ENCODE measurements around the gene SNRNP48. TPM values are rescaled to one million over a fixed set of nuclear protein-coding genes. Genes with fewer than 3 reads are reported as not detected.
A peak's percentile ranks its signal among the peaks of the same experiment; 100 is the strongest.

Gene SNRNP48
- total RNA-seq, 2 donors from 2014 or later, result 13.9 to 19.5 TPM

- no peak for DNase-seq
- Histone ChIP-seq H3K9ac (ENCODE audit: extremely low read depth, low read length, poor library complexity, severe bottlenecking) (no peak overlapping the region), H3K27me3 (ENCODE audit: control insufficient read depth, insufficient read depth, low read length, poor library complexity, severe bottlenecking) (no peaks in the 10 kb centered on the region), H3K36me3 (ENCODE audit: control insufficient read depth, insufficient read depth, low read length) (no peaks in the 10 kb centered on the region), H3K9me3 (ENCODE audit: control insufficient read depth, low read length) (no peaks in the 10 kb centered on the region), H3K4me1 (ENCODE audit: control insufficient read depth, insufficient read depth, low read length) (no peaks in the 10 kb centered on the region), H3K27ac (ENCODE audit: low read depth, low read length) (no peak overlapping the region), H3K4me3 (ENCODE audit: low read length) (no peak overlapping the region)
- Mint-ChIP-seq H3K27me3 (ENCODE audit: insufficient read depth) (peaks cover 4% of the 10 kb centered on the region), H3K4me1 (peaks cover 5% of the 10 kb centered on the region), H3K36me3 (ENCODE audit: low read depth) (no peaks in the 10 kb centered on the region), H3K9me3 (no peaks in the 10 kb centered on the region), H3K27ac (no peak overlapping the region), H3K4me3 (no peak overlapping the region)
- TF ChIP-seq CTCF (conservative IDR thresholded peaks at IDR 0.05), result no peak
- 63% methylated on average over 2 of the region's 2 CpGs; no CpG with 5 or more reads in 1 of the 2 experiments for WGBS, 2 experiments (ENCODE audit: insufficient coverage in 1 of 2, insufficient read length in 1 of 2)
Measured at GRCh38 chr6:7629321-7629720, 39.3 kb downstream of the SNRNP48 start.

GRCh38 chr6:7630792-7631191, 40.8 kb downstream of the SNRNP48 start:
- H3K4me3 ChIP-seq (ENCODE audit: low read length), result no peak overlapping the region
- WGBS, 2 experiments (ENCODE audit: insufficient coverage in 1 of 2, insufficient read length in 1 of 2), result 77 to 88% methylated on average over 4 to 5 of the region's 5 CpGs
- H3K36me3 Mint-ChIP-seq (ENCODE audit: low read depth), result no peaks in the 10 kb centered on the region
- no peaks in the 10 kb centered on the region for H3K9me3 ChIP-seq (ENCODE audit: control insufficient read depth, low read length)
- H3K27me3 Mint-ChIP-seq (ENCODE audit: insufficient read depth), result peaks cover 4% of the 10 kb centered on the region
- H3K4me1 ChIP-seq (ENCODE audit: control insufficient read depth, insufficient read depth, low read length), result no peaks in the 10 kb centered on the region
- H3K4me3 Mint-ChIP-seq, result no peak overlapping the region
- H3K36me3 ChIP-seq (ENCODE audit: control insufficient read depth, insufficient read depth, low read length), result no peaks in the 10 kb centered on the region
- no peak overlapping the region for H3K27ac ChIP-seq (ENCODE audit: low read depth, low read length)
- no peak overlapping the region for H3K9ac ChIP-seq (ENCODE audit: extremely low read depth, low read length, poor library complexity, severe bottlenecking)
- peak; percentile 23 for TF ChIP-seq CTCF (conservative IDR thresholded peaks at IDR 0.05)
- H3K27me3 ChIP-seq (ENCODE audit: control insufficient read depth, insufficient read depth, low read length, poor library complexity, severe bottlenecking), result no peaks in the 10 kb centered on the region
- no peak overlapping the region for H3K27ac Mint-ChIP-seq
- no peaks in the 10 kb centered on the region for H3K9me3 Mint-ChIP-seq
- no peaks in the 10 kb centered on the region for H3K4me1 Mint-ChIP-seq
- DNase-seq, result peak; percentile 64

GRCh38 chr6:7631466-7631865, 41.5 kb downstream of the SNRNP48 start:
- H3K4me3 ChIP-seq (ENCODE audit: low read length), result no peak overlapping the region
- 93 to 100% methylated on average over 5 of the region's 5 CpGs for WGBS, 2 experiments (ENCODE audit: insufficient coverage in 1 of 2, insufficient read length in 1 of 2)
- Mint-ChIP-seq H3K36me3 (ENCODE audit: low read depth) (no peaks in the 10 kb centered on the region), H3K27me3 (ENCODE audit: insufficient read depth) (peaks cover 4% of the 10 kb centered on the region), H3K4me1 (no peaks in the 10 kb centered on the region), H3K9me3 (no peaks in the 10 kb centered on the region), H3K4me3 (no peak overlapping the region), H3K27ac (no peak overlapping the region)
- H3K9ac ChIP-seq (ENCODE audit: extremely low read depth, low read length, poor library complexity, severe bottlenecking), result no peak overlapping the region
- H3K27ac ChIP-seq (ENCODE audit: low read depth, low read length), result no peak overlapping the region
- no peaks in the 10 kb centered on the region for H3K27me3 ChIP-seq (ENCODE audit: control insufficient read depth, insufficient read depth, low read length, poor library complexity, severe bottlenecking)
- no peak for TF ChIP-seq CTCF (conservative IDR thresholded peaks at IDR 0.05)
- H3K36me3 ChIP-seq (ENCODE audit: control insufficient read depth, insufficient read depth, low read length), result no peaks in the 10 kb centered on the region
- DNase-seq, result no peak
- no peaks in the 10 kb centered on the region for H3K4me1 ChIP-seq (ENCODE audit: control insufficient read depth, insufficient read depth, low read length)
- H3K9me3 ChIP-seq (ENCODE audit: control insufficient read depth, low read length), result no peaks in the 10 kb centered on the region
